Right atrium auricular region (tissue), 2 donors: ENCODE data around the gene SDSL. TPM values are rescaled to one million over a fixed set of nuclear protein-coding genes. Genes with fewer than 3 reads are reported as not detected.

Experiments
- DNase-seq: peaks from one replicate; pipeline ENCODE4 v3.0.0-alpha.2; 2019; ENCODE audit warnings: low spot score
- H3K27ac ChIP-seq, 2 donors: fragments of 200-600 bp; sonication (generic); 1 replicate in 1 of 2; 2 replicates in 1 of 2; pipeline ENCODE4 v1.5.1; 2016 to 2019
- H3K27me3 ChIP-seq, 2 donors: fragments of 200-600 bp; sonication (generic); one replicate each; pipeline versions ENCODE4 v1.5.1 to v1.6.0; 2017 to 2019
- H3K36me3 ChIP-seq: fragments of 200-600 bp; sonication (generic); one replicate; pipeline ENCODE4 v1.5.1; 2016
- H3K4me1 ChIP-seq, 2 donors: fragments of 200-600 bp; sonication (generic); one replicate each; pipeline versions ENCODE4 v1.5.1 to v1.6.0; 2017 to 2019
- H3K4me3 ChIP-seq, 2 donors: fragments of 200-600 bp; sonication (generic); 1 replicate in 1 of 2; 2 replicates in 1 of 2; pipeline ENCODE4 v1.5.1; 2017 to 2019; ENCODE audit warnings: mild to moderate bottlenecking in 1 of 2, moderate library complexity in 1 of 2
- H3K9me3 ChIP-seq, 2 donors: fragments of 200-600 bp; sonication (generic); one replicate each; pipeline ENCODE4 v1.5.1; 2019
- total RNA-seq, 2 donors: library from RNA; depleted of rRNA; stranded (reverse); fragments of >200 nt; gene quantifications; one replicate each; pipeline ENCODE4 v1.1.0, GENCODE V29; 2016
- TF ChIP-seq, protein P1 (sequence below), 2 donors: fragments of 200-600 bp; sonication (generic); IDR thresholded peaks; one replicate each; pipeline ENCODE4 v1.5.1; 2019; ENCODE audit warnings: antibody characterized with exemption in 2 of 2

The SDSL gene
- total RNA-seq, 2 donors from 2014 or later, result 2.8 to 5.5 TPM

DNA sequence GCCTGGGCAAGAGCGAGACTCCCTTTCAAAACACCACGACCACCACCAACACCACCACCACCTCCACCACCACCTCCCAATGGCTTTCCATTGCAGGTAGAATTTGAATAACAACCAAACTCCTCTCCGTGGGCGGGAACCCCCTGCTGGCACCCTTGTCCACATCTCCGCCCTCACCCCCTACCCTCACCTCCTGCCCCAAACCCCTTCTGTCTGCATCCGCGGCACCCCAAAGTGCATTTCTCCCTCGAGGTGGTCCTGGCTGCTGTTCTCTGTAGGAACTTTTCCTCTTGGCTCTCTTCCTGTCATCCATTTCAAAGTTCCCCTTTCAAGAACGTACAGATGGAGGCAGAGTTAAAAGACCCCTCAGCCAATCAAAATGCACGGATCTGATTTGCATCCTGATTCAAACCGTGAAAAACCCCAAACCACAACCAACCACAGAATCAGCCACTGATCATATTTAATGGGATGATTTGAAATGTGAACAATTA lies 3.8 kb downstream of the SDSL start:
- TF ChIP-seq, protein P1, sequence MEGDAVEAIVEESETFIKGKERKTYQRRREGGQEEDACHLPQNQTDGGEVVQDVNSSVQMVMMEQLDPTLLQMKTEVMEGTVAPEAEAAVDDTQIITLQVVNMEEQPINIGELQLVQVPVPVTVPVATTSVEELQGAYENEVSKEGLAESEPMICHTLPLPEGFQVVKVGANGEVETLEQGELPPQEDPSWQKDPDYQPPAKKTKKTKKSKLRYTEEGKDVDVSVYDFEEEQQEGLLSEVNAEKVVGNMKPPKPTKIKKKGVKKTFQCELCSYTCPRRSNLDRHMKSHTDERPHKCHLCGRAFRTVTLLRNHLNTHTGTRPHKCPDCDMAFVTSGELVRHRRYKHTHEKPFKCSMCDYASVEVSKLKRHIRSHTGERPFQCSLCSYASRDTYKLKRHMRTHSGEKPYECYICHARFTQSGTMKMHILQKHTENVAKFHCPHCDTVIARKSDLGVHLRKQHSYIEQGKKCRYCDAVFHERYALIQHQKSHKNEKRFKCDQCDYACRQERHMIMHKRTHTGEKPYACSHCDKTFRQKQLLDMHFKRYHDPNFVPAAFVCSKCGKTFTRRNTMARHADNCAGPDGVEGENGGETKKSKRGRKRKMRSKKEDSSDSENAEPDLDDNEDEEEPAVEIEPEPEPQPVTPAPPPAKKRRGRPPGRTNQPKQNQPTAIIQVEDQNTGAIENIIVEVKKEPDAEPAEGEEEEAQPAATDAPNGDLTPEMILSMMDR (IDR thresholded peaks at IDR 0.05), result no peak
- DNase-seq, result no peak
- no peaks in the 10 kb centered on the region for H3K27me3 ChIP-seq
- no peak overlapping the region for H3K4me3 ChIP-seq
- no peak overlapping the region for H3K27ac ChIP-seq
- peaks cover 0 to 16% of the 10 kb centered on the region in 2 donors for H3K4me1 ChIP-seq
- no peaks in the 10 kb centered on the region for H3K9me3 ChIP-seq
- H3K36me3 ChIP-seq, result no peaks in the 10 kb centered on the region

- TF ChIP-seq, protein P1 (IDR thresholded peaks at IDR 0.05), result no peak
- DNase-seq, result no peak
- no peaks in the 10 kb centered on the region for H3K27me3 ChIP-seq
- H3K27ac ChIP-seq, result no peak overlapping the region
- no peak overlapping the region for H3K4me3 ChIP-seq
- H3K4me1 ChIP-seq, result peaks cover 0 to 4% of the 10 kb centered on the region in 2 donors
- H3K36me3 ChIP-seq, result no peaks in the 10 kb centered on the region
- H3K9me3 ChIP-seq, result no peaks in the 10 kb centered on the region
These were observed 5.7 kb downstream of the SDSL start for GRCh38 chr12:113427882-113428281.

- DNase-seq, result no peak
These were observed 6.3 kb downstream of the SDSL start for GRCh38 chr12:113428482-113428881.

GRCh38 chr12:113432986-113433385 lies 10.8 kb downstream of the SDSL start:
- Histone ChIP-seq H3K36me3 (no peaks in the 10 kb centered on the region), H3K4me1 (no peaks in the 10 kb centered on the region), H3K9me3 (no peaks in the 10 kb centered on the region), H3K4me3 (no peak overlapping the region), H3K27ac (no peak overlapping the region), H3K27me3 (no peaks in the 10 kb centered on the region)
- TF ChIP-seq, protein P1 (IDR thresholded peaks at IDR 0.05), result no peak
- no peak for DNase-seq

More at GRCh38 chr12:113428482-113428881, 6.3 kb downstream of the SDSL start:
- no peak overlapping the region for H3K27ac ChIP-seq
- no peaks in the 10 kb centered on the region for H3K27me3 ChIP-seq
- H3K4me1 ChIP-seq, result no peaks in the 10 kb centered on the region
- no peaks in the 10 kb centered on the region for H3K36me3 ChIP-seq
- no peaks in the 10 kb centered on the region for H3K9me3 ChIP-seq
- no peak overlapping the region for H3K4me3 ChIP-seq
- TF ChIP-seq, protein P1 (IDR thresholded peaks at IDR 0.05), result no peak

GRCh38 chr12:113435367-113435766 lies 13.2 kb downstream of the SDSL start:
- DNase-seq, result no peak
- H3K4me3 ChIP-seq, result no peak overlapping the region
- no peak overlapping the region for H3K27ac ChIP-seq
- no peaks in the 10 kb centered on the region for H3K36me3 ChIP-seq
- no peaks in the 10 kb centered on the region for H3K27me3 ChIP-seq
- TF ChIP-seq, protein P1 (IDR thresholded peaks at IDR 0.05), result no peak
- H3K4me1 ChIP-seq, result no peaks in the 10 kb centered on the region
- H3K9me3 ChIP-seq, result no peaks in the 10 kb centered on the region

GRCh38 chr12:113436586-113436985 lies 14.4 kb downstream of the SDSL start:
- H3K9me3 ChIP-seq, result no peaks in the 10 kb centered on the region
- no peaks in the 10 kb centered on the region for H3K27me3 ChIP-seq
- H3K27ac ChIP-seq, result no peak overlapping the region
- H3K36me3 ChIP-seq, result no peaks in the 10 kb centered on the region
- TF ChIP-seq, protein P1 (IDR thresholded peaks at IDR 0.05), result no peak
- no peaks in the 10 kb centered on the region for H3K4me1 ChIP-seq
- no peak for DNase-seq
- no peak overlapping the region for H3K4me3 ChIP-seq
